Vagina (tissue), 2 donors: ENCODE data around the gene PSPN.

Experiments used
- POLR2AphosphoS5 ChIP-seq, 2 donors: sonication (generic); formaldehyde crosslinking; IDR thresholded peaks; one replicate each; pipeline ENCODE4 v1.9.0; 2017; ENCODE audit warnings: antibody characterized with exemption in 2 of 2, mild to moderate bottlenecking in 2 of 2, low read depth in 1 of 2; ENCODE audit not compliant: insufficient read depth in 1 of 2
- TF ChIP-seq, protein P1 (sequence below), 3 experiments: fragments of 450-650 bp in 2 of 3; fragments of 200-600 bp in 1 of 3; sonication (generic) in 1 of 3; IDR thresholded peaks; one replicate each; pipeline ENCODE4 v1.5.1; 2017 to 2019; ENCODE audit warnings: antibody characterized with exemption in 3 of 3, mild to moderate bottlenecking in 2 of 3, moderate library complexity in 2 of 3

DNA sequence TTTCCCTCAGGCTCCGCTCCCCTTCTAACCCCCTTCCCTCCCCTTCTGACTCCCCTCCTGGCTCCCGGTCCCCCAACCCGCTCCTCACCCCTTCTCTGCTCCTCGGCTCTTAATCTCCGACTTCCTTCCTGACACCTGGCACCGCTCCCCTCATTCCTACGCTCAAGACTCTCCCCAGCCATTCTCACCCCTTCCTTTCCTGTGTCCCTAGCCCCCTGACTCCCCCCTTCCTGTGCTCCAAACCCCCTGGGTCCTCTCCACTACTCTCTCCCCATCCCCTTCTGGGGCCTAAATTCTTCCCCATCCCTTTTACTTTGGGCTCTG lies 13.7 kb downstream of the PSPN start:
- no peak for TF ChIP-seq POLR2AphosphoS5 (IDR thresholded peaks at IDR 0.05; ENCODE audit: insufficient read depth in 1 of 2, low read depth in 1 of 2)
- TF ChIP-seq, protein P1, sequence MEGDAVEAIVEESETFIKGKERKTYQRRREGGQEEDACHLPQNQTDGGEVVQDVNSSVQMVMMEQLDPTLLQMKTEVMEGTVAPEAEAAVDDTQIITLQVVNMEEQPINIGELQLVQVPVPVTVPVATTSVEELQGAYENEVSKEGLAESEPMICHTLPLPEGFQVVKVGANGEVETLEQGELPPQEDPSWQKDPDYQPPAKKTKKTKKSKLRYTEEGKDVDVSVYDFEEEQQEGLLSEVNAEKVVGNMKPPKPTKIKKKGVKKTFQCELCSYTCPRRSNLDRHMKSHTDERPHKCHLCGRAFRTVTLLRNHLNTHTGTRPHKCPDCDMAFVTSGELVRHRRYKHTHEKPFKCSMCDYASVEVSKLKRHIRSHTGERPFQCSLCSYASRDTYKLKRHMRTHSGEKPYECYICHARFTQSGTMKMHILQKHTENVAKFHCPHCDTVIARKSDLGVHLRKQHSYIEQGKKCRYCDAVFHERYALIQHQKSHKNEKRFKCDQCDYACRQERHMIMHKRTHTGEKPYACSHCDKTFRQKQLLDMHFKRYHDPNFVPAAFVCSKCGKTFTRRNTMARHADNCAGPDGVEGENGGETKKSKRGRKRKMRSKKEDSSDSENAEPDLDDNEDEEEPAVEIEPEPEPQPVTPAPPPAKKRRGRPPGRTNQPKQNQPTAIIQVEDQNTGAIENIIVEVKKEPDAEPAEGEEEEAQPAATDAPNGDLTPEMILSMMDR (IDR thresholded peaks at IDR 0.05), result no peak
